Measurements from ENCODE around the gene LCN6. TPM values are rescaled to one million over a fixed set of nuclear protein-coding genes. Genes with fewer than 3 reads are reported as not detected.

Gene LCN6
- total and polyA plus RNA-seq, 2 of the 13 experiments (the other 11 are each of a cell fraction or from before 2014, with no cell fraction given): not detected

DNA sequence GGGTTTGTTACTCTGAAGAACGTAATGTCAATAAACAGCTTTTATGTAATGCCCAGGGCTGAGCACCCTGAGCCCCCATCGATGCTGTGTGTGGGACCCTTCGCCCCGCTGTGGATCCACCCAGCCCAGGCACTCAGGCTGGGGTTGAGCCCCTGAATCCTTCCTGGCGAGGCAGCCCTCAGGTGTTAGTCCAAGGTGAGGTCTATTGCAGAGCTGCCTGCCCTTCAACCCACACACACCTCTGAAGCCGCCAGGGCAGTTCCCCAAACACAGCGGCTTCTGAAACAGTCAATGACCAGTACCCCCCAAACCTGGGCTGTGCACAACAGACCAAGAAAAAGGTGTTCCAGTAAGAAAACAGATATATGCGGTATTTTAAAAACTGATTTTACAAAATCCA is 24.3 kb downstream of the LCN6 start:
- peaks cover 52% of the 10 kb centered on the region for H4K20me1 ChIP-seq (ENCODE audit: insufficient read depth, low read length)
- peaks cover 34% of the 10 kb centered on the region for H3K4me1 ChIP-seq (ENCODE audit: insufficient read depth, low read length)
- WGBS (ENCODE audit: low lambda C conversion rate): 88% methylated on average over 5 of the region's 8 CpGs
- intact Hi-C loops (cut with micrococcal nuclease; ENCODE audit: unreplicated experiment) (no loop called here), in situ Hi-C loops (cut with HindIII; ENCODE audit: extremely low pct_ligation_motif_present, low pct_unique_long_range_greater_than_20kb) (no loop called here)
- peaks cover 24% of the 10 kb centered on the region for H3K79me2 ChIP-seq (ENCODE audit: insufficient read depth, low read length)
- ChIA-PET POLR2A (no interaction called here), CTCF (ENCODE audit: low intra/inter-chr PET ratio, low total read pairs) (no interaction called here)
- no peak overlapping the region for H2AFZ ChIP-seq (ENCODE audit: low read length)
- no peak for ATAC-seq
- BruUV-seq (replicated peaks): no TSS peak
- H3K36me3 ChIP-seq (replicated peaks in 1 of 2; ENCODE audit: control insufficient read depth in 1 of 2, insufficient read depth in 2 of 2, low read length in 2 of 2): peaks cover 11 to 20% of the 10 kb centered on the region in 2 experiments; a peak in 4 of 5 replicates
- H3K4me2 ChIP-seq (ENCODE audit: low read depth, low read length): no peak overlapping the region
- H3K27ac ChIP-seq (ENCODE audit: extremely low read length, insufficient read depth, low read length): no peak overlapping the region
- no peak for FAIRE-seq
- no peak overlapping the region for H3K4me3 ChIP-seq (replicated peaks in 1 of 3; ENCODE audit: insufficient read depth in 1 of 3, low read depth in 2 of 3, low read length in 3 of 3)
- no peaks in the 10 kb centered on the region; a peak in 1 of 5 replicates for H3K27me3 ChIP-seq (ENCODE audit: control insufficient read depth in 1 of 2, insufficient read depth in 2 of 2, low read length in 2 of 2)
- no peak overlapping the region for H3K9ac ChIP-seq (ENCODE audit: insufficient read depth, low read depth, low read length)
- no peak for DNase-seq (ENCODE audit: low spot score)
- no peaks in the 10 kb centered on the region for H3K9me3 ChIP-seq (ENCODE audit: low read length)
- peak; percentile 26; the same call in 1 of the 2 replicates for TF ChIP-seq POLR2AphosphoS5 (IDR thresholded peaks at IDR 0.05; ENCODE audit: low read depth, low read length)
- TF ChIP-seq, protein P1, sequence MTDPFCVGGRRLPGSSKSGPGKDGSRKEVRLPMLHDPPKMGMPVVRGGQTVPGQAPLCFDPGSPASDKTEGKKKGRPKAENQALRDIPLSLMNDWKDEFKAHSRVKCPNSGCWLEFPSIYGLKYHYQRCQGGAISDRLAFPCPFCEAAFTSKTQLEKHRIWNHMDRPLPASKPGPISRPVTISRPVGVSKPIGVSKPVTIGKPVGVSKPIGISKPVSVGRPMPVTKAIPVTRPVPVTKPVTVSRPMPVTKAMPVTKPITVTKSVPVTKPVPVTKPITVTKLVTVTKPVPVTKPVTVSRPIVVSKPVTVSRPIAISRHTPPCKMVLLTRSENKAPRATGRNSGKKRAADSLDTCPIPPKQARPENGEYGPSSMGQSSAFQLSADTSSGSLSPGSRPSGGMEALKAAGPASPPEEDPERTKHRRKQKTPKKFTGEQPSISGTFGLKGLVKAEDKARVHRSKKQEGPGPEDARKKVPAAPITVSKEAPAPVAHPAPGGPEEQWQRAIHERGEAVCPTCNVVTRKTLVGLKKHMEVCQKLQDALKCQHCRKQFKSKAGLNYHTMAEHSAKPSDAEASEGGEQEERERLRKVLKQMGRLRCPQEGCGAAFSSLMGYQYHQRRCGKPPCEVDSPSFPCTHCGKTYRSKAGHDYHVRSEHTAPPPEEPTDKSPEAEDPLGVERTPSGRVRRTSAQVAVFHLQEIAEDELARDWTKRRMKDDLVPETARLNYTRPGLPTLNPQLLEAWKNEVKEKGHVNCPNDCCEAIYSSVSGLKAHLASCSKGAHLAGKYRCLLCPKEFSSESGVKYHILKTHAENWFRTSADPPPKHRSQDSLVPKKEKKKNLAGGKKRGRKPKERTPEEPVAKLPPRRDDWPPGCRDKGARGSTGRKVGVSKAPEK (CRISPR knock-in tag; IDR thresholded peaks at IDR 0.05; ENCODE audit: borderline replicate concordance): no peak
- no peak for TF ChIP-seq SNRNP70 (IDR thresholded peaks at IDR 0.05; ENCODE audit: low read depth, low read length)
- TF ChIP-seq POLR2G (IDR thresholded peaks at IDR 0.05; ENCODE audit: low read depth, low read length): 0 out of 2 replicates have a peak, but pooled peaks have one; percentile 43
- no peak for TF ChIP-seq NAIF1 (CRISPR knock-in tag; IDR thresholded peaks at IDR 0.05; ENCODE audit: borderline replicate concordance)
